Activated CD8-positive, alpha-beta memory T cell treated with anti-CD3 and anti-CD28 coated beads, Interleukin-2, amount 10 ng/mL, durations not matched to agents 7 days and 5 days (primary cell): ENCODE data around the gene CHCT1. TPM values are rescaled to one million over a fixed set of nuclear protein-coding genes. Genes with fewer than 3 reads are reported as not detected.
A peak's percentile ranks its signal among the peaks of the same experiment; 100 is the strongest.

Experiments used
- ATAC-seq: fragments of 150-1000 bp; cut with Tn5 transposase; one replicate; pipeline ENCODE4 v1.10.0; 2021; ENCODE audit warnings: moderate library complexity
- CTCF ChIA-PET: fragments of 350-600 bp; sonication (Branson Sonifier 250); formaldehyde crosslinking; loops from one replicate; lab custom pipeline; 2021; ENCODE audit warnings: antibody characterized with exemption; lab: Charles Lee
- DNase-seq: peaks from one replicate; pipeline ENCODE4 v3.0.0-alpha.2; 2020
- H3K27ac Mint-ChIP-seq: one replicate; pipeline ENCODE4 v1.8.0; 2021; ENCODE audit warnings: mild to moderate bottlenecking, mixed read lengths
- H3K27me3 Mint-ChIP-seq: one replicate; pipeline ENCODE4 v1.8.0; 2021; ENCODE audit warnings: mixed read lengths
- H3K36me3 Mint-ChIP-seq: one replicate; pipeline ENCODE4 v1.8.0; 2021; ENCODE audit warnings: mild to moderate bottlenecking, mixed read lengths
- H3K4me1 Mint-ChIP-seq: one replicate; pipeline ENCODE4 v1.8.0; 2021; ENCODE audit warnings: mixed read lengths
- H3K4me3 Mint-ChIP-seq: one replicate; pipeline ENCODE4 v1.8.0; 2021; ENCODE audit warnings: mild to moderate bottlenecking, moderate library complexity, mixed read lengths
- H3K9me3 Mint-ChIP-seq: one replicate; pipeline ENCODE4 v1.8.0; 2022; ENCODE audit warnings: low read depth, mixed read lengths
- total RNA-seq, 2 experiments: library from RNA; stranded (reverse); gene quantifications; one replicate each; pipeline ENCODE4 v1.2.3, GENCODE V29; 2021

The CHCT1 gene
- total RNA-seq, 2 experiments from 2014 or later = not detected

GRCh38 chr17:60435244-60436167, 13.2 kb downstream of the CHCT1 start:
- Mint-ChIP-seq H3K4me1 (peaks cover 4% of the 10 kb centered on the region), H3K4me3 (no peak overlapping the region), H3K27me3 (peaks cover 2% of the 10 kb centered on the region), H3K36me3 (no peaks in the 10 kb centered on the region), H3K9me3 (no peaks in the 10 kb centered on the region), H3K27ac (no peak overlapping the region)
- CTCF ChIA-PET = interaction anchor here (0.9 to 1.0 kb wide), 2 partner anchors 37 to 294 kb away, joined by 3 read pairs; no protein-coding TSS in a partner anchor
- DNase-seq (peak; percentile 63), ATAC-seq (peak; percentile 67)

DNA sequence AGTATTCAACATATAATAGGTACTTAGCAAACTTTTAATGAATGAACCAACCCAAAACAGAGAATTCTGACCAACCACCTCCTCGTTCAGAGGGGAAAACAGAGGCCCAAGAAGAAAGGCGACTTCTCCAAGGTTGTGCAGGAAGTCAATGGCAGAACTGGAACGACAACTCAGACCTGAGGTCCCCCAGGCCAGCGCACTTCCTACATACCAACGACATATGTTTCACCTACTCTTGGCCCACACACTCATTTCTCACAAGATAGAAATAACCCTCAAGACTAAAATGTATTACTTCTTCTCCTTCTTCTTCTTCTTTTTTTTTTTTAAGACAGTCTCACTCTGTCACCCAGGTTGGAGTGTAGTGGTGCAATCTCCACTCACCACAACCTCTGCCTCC, 14.4 kb downstream of the CHCT1 start:
- Mint-ChIP-seq H3K27me3 (peaks cover 2% of the 10 kb centered on the region), H3K4me1 (peaks cover 4% of the 10 kb centered on the region), H3K36me3 (no peaks in the 10 kb centered on the region), H3K4me3 (no peak overlapping the region), H3K9me3 (no peaks in the 10 kb centered on the region), H3K27ac (no peak overlapping the region)
- DNase-seq (no peak), ATAC-seq (no peak)
- CTCF ChIA-PET = interaction anchor here (0.9 to 1.0 kb wide), 2 partner anchors 38 to 295 kb away, joined by 3 read pairs; no protein-coding TSS in a partner anchor

DNA sequence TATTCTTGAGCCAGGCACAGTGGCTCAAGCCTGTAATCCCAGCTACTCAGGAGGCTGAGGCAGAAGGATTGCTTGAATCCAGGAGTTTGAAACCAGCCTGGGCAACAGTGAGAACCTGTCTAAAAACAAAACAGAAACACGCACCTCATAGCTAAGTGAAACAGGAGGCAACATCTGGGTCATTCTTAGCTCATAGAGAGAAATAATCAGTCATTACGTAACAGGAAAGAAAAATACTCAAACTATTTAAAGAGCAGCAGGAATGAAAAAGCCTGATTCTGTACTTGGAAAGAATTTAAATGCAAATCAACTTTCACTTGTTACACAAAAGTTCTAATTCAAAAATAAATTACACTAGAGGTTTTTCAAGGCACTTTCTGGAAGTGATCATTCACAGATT, 17.2 kb downstream of the CHCT1 start:
- H3K27me3 Mint-ChIP-seq = peaks cover 2% of the 10 kb centered on the region
- no peaks in the 10 kb centered on the region for H3K9me3 Mint-ChIP-seq
- ATAC-seq (no peak), DNase-seq (no peak)
- CTCF ChIA-PET = interaction anchor here (1.1 to 1.2 kb wide), 2 partner anchors 298 to 300 kb away, joined by 3 read pairs; no protein-coding TSS in a partner anchor
- no peak overlapping the region for H3K27ac Mint-ChIP-seq
- no peaks in the 10 kb centered on the region for H3K36me3 Mint-ChIP-seq
- no peak overlapping the region for H3K4me3 Mint-ChIP-seq
- H3K4me1 Mint-ChIP-seq = peaks cover 4% of the 10 kb centered on the region

DNA sequence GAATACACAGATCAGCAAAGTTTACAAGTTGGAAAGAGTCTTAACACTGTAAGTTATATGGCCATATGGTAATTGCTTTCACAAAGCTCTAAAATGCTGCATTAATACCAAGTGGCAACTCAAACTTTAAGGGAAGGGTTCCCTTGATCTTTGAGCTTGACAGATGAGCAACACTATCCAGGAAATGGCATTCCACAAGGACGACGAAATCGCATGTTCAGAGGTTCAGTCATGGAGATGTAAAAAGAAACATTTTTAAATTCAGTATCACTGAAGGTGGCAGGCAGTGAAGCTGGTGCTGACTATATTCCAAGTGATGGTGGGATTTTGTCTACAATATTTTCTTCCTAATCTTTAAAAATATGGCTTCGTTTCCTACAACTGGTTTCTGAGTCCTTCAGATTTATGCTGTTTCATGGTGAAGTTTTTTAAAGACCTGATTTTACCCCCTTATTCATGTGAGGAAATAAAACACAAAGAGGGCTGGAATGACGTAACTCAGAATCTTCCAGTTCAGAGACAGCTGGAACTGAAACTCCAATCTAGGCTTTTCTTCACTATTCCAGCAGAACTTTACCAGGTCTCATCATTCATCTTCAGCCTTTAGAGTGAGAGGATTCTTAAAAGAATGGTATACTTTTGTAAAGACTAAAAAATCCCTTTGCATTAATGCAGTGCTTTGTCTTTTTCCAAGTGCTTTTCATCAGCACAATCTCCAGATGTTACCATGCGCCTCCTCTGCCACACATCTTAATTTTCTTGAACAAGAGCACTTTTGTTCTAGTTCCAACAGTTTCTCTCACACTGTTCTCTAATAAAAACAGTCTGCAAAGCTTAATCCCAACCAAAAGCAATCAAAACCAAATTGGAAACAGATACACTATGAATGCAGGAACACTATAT, 20.2 kb downstream of the CHCT1 start:
- Mint-ChIP-seq H3K27me3 (no peaks in the 10 kb centered on the region), H3K4me1 (no peaks in the 10 kb centered on the region), H3K27ac (no peak overlapping the region), H3K4me3 (no peak overlapping the region), H3K9me3 (no peaks in the 10 kb centered on the region), H3K36me3 (peaks cover 4% of the 10 kb centered on the region)
- CTCF ChIA-PET = interaction anchor here (0.9 kb wide), 1 partner anchor 211 kb away, joined by 3 read pairs; no protein-coding TSS in a partner anchor
- ATAC-seq = no peak
- DNase-seq = no peak

GRCh38 chr17:60443713-60444112, 21.4 kb downstream of the CHCT1 start:
- H3K4me1 Mint-ChIP-seq = no peaks in the 10 kb centered on the region
- ATAC-seq (no peak), DNase-seq (no peak)
- H3K4me3 Mint-ChIP-seq = no peak overlapping the region
- no peaks in the 10 kb centered on the region for H3K9me3 Mint-ChIP-seq
- no peak overlapping the region for H3K27ac Mint-ChIP-seq
- no peaks in the 10 kb centered on the region for H3K27me3 Mint-ChIP-seq
- CTCF ChIA-PET = no interaction called here
- H3K36me3 Mint-ChIP-seq = peaks cover 11% of the 10 kb centered on the region

- CTCF ChIA-PET = interaction anchor here (1.6 kb wide), 1 partner anchor 214 kb away, joined by 3 read pairs; no protein-coding TSS in a partner anchor
- Mint-ChIP-seq H3K27me3 (no peaks in the 10 kb centered on the region), H3K4me3 (no peak overlapping the region), H3K36me3 (peaks cover 13% of the 10 kb centered on the region), H3K9me3 (no peaks in the 10 kb centered on the region), H3K27ac (no peak overlapping the region), H3K4me1 (no peaks in the 10 kb centered on the region)
- no peak for ATAC-seq
- DNase-seq = no peak
Measured at GRCh38 chr17:60445144-60445543, 22.9 kb downstream of the CHCT1 start.

GRCh38 chr17:60447375-60447774, 25.1 kb downstream of the CHCT1 start:
- H3K27me3 Mint-ChIP-seq = no peaks in the 10 kb centered on the region
- H3K36me3 Mint-ChIP-seq = peaks cover 16% of the 10 kb centered on the region
- DNase-seq = no peak
- H3K9me3 Mint-ChIP-seq = no peaks in the 10 kb centered on the region
- H3K4me1 Mint-ChIP-seq = no peaks in the 10 kb centered on the region
- CTCF ChIA-PET = no interaction called here
- ATAC-seq = no peak
- no peak overlapping the region for H3K27ac Mint-ChIP-seq
- no peak overlapping the region for H3K4me3 Mint-ChIP-seq

- Mint-ChIP-seq H3K4me3 (no peak overlapping the region), H3K9me3 (no peaks in the 10 kb centered on the region), H3K4me1 (no peaks in the 10 kb centered on the region), H3K27me3 (no peaks in the 10 kb centered on the region), H3K36me3 (peaks cover 25% of the 10 kb centered on the region), H3K27ac (no peak overlapping the region)
- no peak for DNase-seq
- CTCF ChIA-PET = no interaction called here
- no peak for ATAC-seq
Measured at GRCh38 chr17:60451071-60451470, 28.8 kb downstream of the CHCT1 start.

GRCh38 chr17:60451965-60452364, 29.7 kb downstream of the CHCT1 start:
- H3K9me3 Mint-ChIP-seq = no peaks in the 10 kb centered on the region
- no peak for DNase-seq
- H3K36me3 Mint-ChIP-seq = peaks cover 31% of the 10 kb centered on the region

DNA sequence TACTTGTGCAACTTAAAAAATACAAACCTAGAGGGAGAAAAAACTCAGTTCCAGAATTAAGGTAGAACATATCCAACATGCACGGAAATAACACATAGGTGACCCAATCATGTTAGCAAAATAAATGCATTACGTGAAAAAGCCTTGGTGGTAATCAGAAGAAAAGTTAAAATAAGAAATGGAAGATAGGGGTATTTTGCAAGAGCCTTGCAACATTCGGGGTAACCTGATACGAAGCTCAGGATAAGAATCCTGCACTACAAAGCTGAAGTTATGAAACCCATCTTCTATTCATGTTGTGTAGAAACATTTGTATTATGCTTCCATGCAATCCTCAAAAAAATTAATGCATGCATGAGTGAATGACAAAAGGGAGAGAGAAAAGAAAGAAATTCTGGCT, 33.1 kb downstream of the CHCT1 start:
- Mint-ChIP-seq H3K4me3 (no peak overlapping the region), H3K4me1 (no peaks in the 10 kb centered on the region), H3K36me3 (peaks cover 35% of the 10 kb centered on the region), H3K9me3 (no peaks in the 10 kb centered on the region), H3K27me3 (no peaks in the 10 kb centered on the region), H3K27ac (no peak overlapping the region)
- ATAC-seq = no peak
- DNase-seq = no peak
- CTCF ChIA-PET = no interaction called here

More at GRCh38 chr17:60451965-60452364, 29.7 kb downstream of the CHCT1 start:
- no peaks in the 10 kb centered on the region for H3K4me1 Mint-ChIP-seq
- H3K27me3 Mint-ChIP-seq = no peaks in the 10 kb centered on the region
- ATAC-seq = no peak
- no peak overlapping the region for H3K4me3 Mint-ChIP-seq
- H3K27ac Mint-ChIP-seq = no peak overlapping the region
- CTCF ChIA-PET = no interaction called here

- Mint-ChIP-seq H3K4me3 (no peak overlapping the region), H3K27ac (no peak overlapping the region), H3K36me3 (peaks cover 42% of the 10 kb centered on the region), H3K4me1 (no peaks in the 10 kb centered on the region), H3K9me3 (no peaks in the 10 kb centered on the region), H3K27me3 (no peaks in the 10 kb centered on the region)
- CTCF ChIA-PET = no interaction called here
- ATAC-seq (no peak), DNase-seq (no peak)
Measured at GRCh38 chr17:60457148-60457547, 34.9 kb downstream of the CHCT1 start.

GRCh38 chr17:60461584-60461983, 39.3 kb downstream of the CHCT1 start:
- Mint-ChIP-seq H3K4me1 (no peaks in the 10 kb centered on the region), H3K4me3 (no peak overlapping the region), H3K36me3 (peaks cover 36% of the 10 kb centered on the region), H3K27ac (no peak overlapping the region), H3K27me3 (no peaks in the 10 kb centered on the region), H3K9me3 (no peaks in the 10 kb centered on the region)
- CTCF ChIA-PET = no interaction called here
- no peak for DNase-seq
- ATAC-seq = no peak

- Mint-ChIP-seq H3K4me1 (no peaks in the 10 kb centered on the region), H3K36me3 (peaks cover 24% of the 10 kb centered on the region), H3K27me3 (no peaks in the 10 kb centered on the region), H3K9me3 (no peaks in the 10 kb centered on the region), H3K27ac (no peak overlapping the region), H3K4me3 (no peak overlapping the region)
- ATAC-seq = no peak
- DNase-seq = no peak
- CTCF ChIA-PET = no interaction called here
Measured at GRCh38 chr17:60463157-60463835, 41.0 kb downstream of the CHCT1 start.
